Measurements from ENCODE around the gene WNT7B.
A peak's percentile ranks its signal among the peaks of the same experiment; 100 is the strongest.

The WNT7B gene

DNA sequence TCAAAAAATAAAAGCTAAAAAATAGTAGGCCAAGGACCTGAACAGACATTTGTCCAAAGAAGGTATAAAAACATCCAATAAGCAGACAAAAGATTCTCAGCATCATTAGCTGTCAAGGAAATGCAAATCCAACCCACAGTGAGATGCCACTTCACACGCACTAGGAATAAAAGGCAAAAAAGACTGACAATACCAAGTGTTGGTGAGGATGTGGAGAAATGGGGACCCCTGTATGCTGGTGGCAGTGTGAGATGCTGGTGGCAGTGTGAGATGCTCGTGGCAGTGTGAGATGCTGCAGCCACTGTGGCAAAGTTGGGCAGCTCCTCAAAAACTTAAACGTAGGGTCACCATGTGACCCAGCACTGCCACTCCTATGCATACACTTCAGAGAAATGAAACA is 38.0 kb downstream of the WNT7B start:
- H3K4me2 ChIP-seq (ENCODE audit: low read length, poor library complexity, severe bottlenecking), result no peak overlapping the region
- no peak overlapping the region for H2BK12ac ChIP-seq (ENCODE audit: low read length in 2 of 2)
- H4K91ac ChIP-seq (ENCODE audit: low read length), result no peak overlapping the region
- no peak overlapping the region for H2BK120ac ChIP-seq (ENCODE audit: low read depth, low read length)
- no peak overlapping the region for H3K4me3 ChIP-seq (ENCODE audit: insufficient read depth in 1 of 2, low read depth in 1 of 2, low read length in 2 of 2)
- no peak overlapping the region for H3K9ac ChIP-seq (ENCODE audit: low read length)
- H3K18ac ChIP-seq (ENCODE audit: low read depth in 1 of 2, low read length in 2 of 2), result no peak overlapping the region
- WGBS, result 88% methylated on average over 3 of the region's 3 CpGs
- peaks cover 0 to 49% of the 10 kb centered on the region in 2 experiments for H3K36me3 ChIP-seq (ENCODE audit: control insufficient read depth in 1 of 2, insufficient read depth in 2 of 2, low read depth in 1 of 2, low read length in 2 of 2)
- no peak overlapping the region for H4K8ac ChIP-seq (ENCODE audit: low read length)
- no peak overlapping the region for H2BK5ac ChIP-seq (ENCODE audit: low read depth, low read length, poor library complexity, severe bottlenecking)
- peaks cover 0 to 65% of the 10 kb centered on the region in 2 experiments for H3K27me3 ChIP-seq (ENCODE audit: control insufficient read depth in 1 of 2, insufficient read depth in 1 of 2, low read length in 2 of 2)
- no peak for DNase-seq
- no peak overlapping the region for H2AFZ ChIP-seq (ENCODE audit: low read depth, low read length)
- H3K9me3 ChIP-seq (ENCODE audit: control insufficient read depth, low read length), result no peaks in the 10 kb centered on the region
- no peak overlapping the region for H3K27ac ChIP-seq (ENCODE audit: low read length, poor library complexity, severe bottlenecking)
- H3K23ac ChIP-seq (ENCODE audit: low read length in 2 of 2), result no peak overlapping the region
- H3K4ac ChIP-seq (ENCODE audit: low read depth in 1 of 2, low read length in 2 of 2), result no peak overlapping the region
- peaks cover 18% of the 10 kb centered on the region for H3K79me1 ChIP-seq (replicated peaks; ENCODE audit: low read length, poor library complexity, severe bottlenecking)
- H2BK15ac ChIP-seq (ENCODE audit: low read depth, poor library complexity, severe bottlenecking), result no peak overlapping the region
- H3K14ac ChIP-seq (ENCODE audit: low read length in 2 of 2), result no peak overlapping the region
- no peak overlapping the region for H2AK5ac ChIP-seq (ENCODE audit: low read length, severe bottlenecking)
- H3K4me1 ChIP-seq (ENCODE audit: control insufficient read depth, insufficient read depth, low read depth, low read length), result peaks cover 21% of the 10 kb centered on the region

- Histone ChIP-seq H4K8ac (ENCODE audit: low read length) (no peak overlapping the region), H3K4me3 (ENCODE audit: insufficient read depth in 1 of 2, low read depth in 1 of 2, low read length in 2 of 2) (no peak overlapping the region), H3K9ac (ENCODE audit: low read length) (no peak overlapping the region), H2AK5ac (ENCODE audit: low read length, severe bottlenecking) (no peak overlapping the region), H3K27ac (ENCODE audit: low read length, poor library complexity, severe bottlenecking) (no peak overlapping the region), H2AFZ (ENCODE audit: low read depth, low read length) (no peak overlapping the region), H3K79me1 (replicated peaks; ENCODE audit: low read length, poor library complexity, severe bottlenecking) (peaks cover 22% of the 10 kb centered on the region), H2BK120ac (ENCODE audit: low read depth, low read length) (no peak overlapping the region), H2BK15ac (ENCODE audit: low read depth, poor library complexity, severe bottlenecking) (no peak overlapping the region), H3K4me1 (ENCODE audit: control insufficient read depth, insufficient read depth, low read depth, low read length) (peaks cover 24% of the 10 kb centered on the region), H3K9me3 (ENCODE audit: control insufficient read depth, low read length) (no peaks in the 10 kb centered on the region), H3K27me3 (ENCODE audit: control insufficient read depth in 1 of 2, insufficient read depth in 1 of 2, low read length in 2 of 2) (peaks cover 0 to 71% of the 10 kb centered on the region in 2 experiments), H2BK12ac (ENCODE audit: low read length in 2 of 2) (no peak overlapping the region), H3K14ac (ENCODE audit: low read length in 2 of 2) (no peak overlapping the region), H3K36me3 (ENCODE audit: control insufficient read depth in 1 of 2, insufficient read depth in 2 of 2, low read depth in 1 of 2, low read length in 2 of 2) (peaks cover 0 to 48% of the 10 kb centered on the region in 2 experiments), H3K4ac (ENCODE audit: low read depth in 1 of 2, low read length in 2 of 2) (no peak overlapping the region), H3K18ac (ENCODE audit: low read depth in 1 of 2, low read length in 2 of 2) (no peak overlapping the region), H3K23ac (ENCODE audit: low read length in 2 of 2) (no peak overlapping the region), H2BK5ac (ENCODE audit: low read depth, low read length, poor library complexity, severe bottlenecking) (no peak overlapping the region), H4K91ac (ENCODE audit: low read length) (no peak overlapping the region), H3K4me2 (ENCODE audit: low read length, poor library complexity, severe bottlenecking) (no peak overlapping the region)
- DNase-seq, result no peak
- WGBS, result 96% methylated on average over 4 of the region's 8 CpGs
Measured at GRCh38 chr22:45937960-45938359, 39.0 kb downstream of the WNT7B start.

GRCh38 chr22:45935573-45935972 is 41.4 kb downstream of the WNT7B start:
- H2AK5ac ChIP-seq (ENCODE audit: low read length, severe bottlenecking), result no peak overlapping the region
- H3K9me3 ChIP-seq (ENCODE audit: control insufficient read depth, low read length), result no peaks in the 10 kb centered on the region
- no peak overlapping the region for H3K18ac ChIP-seq (ENCODE audit: low read depth in 1 of 2, low read length in 2 of 2)
- H3K23ac ChIP-seq (ENCODE audit: low read length in 2 of 2), result no peak overlapping the region
- no peak overlapping the region for H2BK15ac ChIP-seq (ENCODE audit: low read depth, poor library complexity, severe bottlenecking)
- no peak overlapping the region for H3K4ac ChIP-seq (ENCODE audit: low read depth in 1 of 2, low read length in 2 of 2)
- H4K91ac ChIP-seq (ENCODE audit: low read length), result no peak overlapping the region
- H3K27me3 ChIP-seq (ENCODE audit: control insufficient read depth in 1 of 2, insufficient read depth in 1 of 2, low read length in 2 of 2), result peaks cover 0 to 84% of the 10 kb centered on the region in 2 experiments
- H4K8ac ChIP-seq (ENCODE audit: low read length), result no peak overlapping the region
- H3K79me1 ChIP-seq (replicated peaks; ENCODE audit: low read length, poor library complexity, severe bottlenecking), result peaks cover 32% of the 10 kb centered on the region
- no peak overlapping the region for H2BK12ac ChIP-seq (ENCODE audit: low read length in 2 of 2)
- no peak overlapping the region for H2AFZ ChIP-seq (ENCODE audit: low read depth, low read length)
- peaks cover 0 to 49% of the 10 kb centered on the region in 2 experiments for H3K36me3 ChIP-seq (ENCODE audit: control insufficient read depth in 1 of 2, insufficient read depth in 2 of 2, low read depth in 1 of 2, low read length in 2 of 2)
- DNase-seq, result no peak
- H3K27ac ChIP-seq (ENCODE audit: low read length, poor library complexity, severe bottlenecking), result no peak overlapping the region
- H3K14ac ChIP-seq (ENCODE audit: low read length in 2 of 2), result no peak overlapping the region
- H3K4me3 ChIP-seq (ENCODE audit: insufficient read depth in 1 of 2, low read depth in 1 of 2, low read length in 2 of 2), result no peak overlapping the region
- no peak overlapping the region for H2BK5ac ChIP-seq (ENCODE audit: low read depth, low read length, poor library complexity, severe bottlenecking)
- no peak overlapping the region for H2BK120ac ChIP-seq (ENCODE audit: low read depth, low read length)
- no peak overlapping the region for H3K4me2 ChIP-seq (ENCODE audit: low read length, poor library complexity, severe bottlenecking)
- WGBS, result 94% methylated on average over 6 of the region's 6 CpGs
- H3K4me1 ChIP-seq (ENCODE audit: control insufficient read depth, insufficient read depth, low read depth, low read length), result peaks cover 40% of the 10 kb centered on the region
- H3K9ac ChIP-seq (ENCODE audit: low read length), result no peak overlapping the region

GRCh38 chr22:45934659-45935341 is 42.2 kb downstream of the WNT7B start:
- no peaks in the 10 kb centered on the region for H3K9me3 ChIP-seq (ENCODE audit: control insufficient read depth, low read length)
- DNase-seq, result peak; percentile 6
- H2BK5ac ChIP-seq (ENCODE audit: low read depth, low read length, poor library complexity, severe bottlenecking), result no peak overlapping the region
- H3K27ac ChIP-seq (ENCODE audit: low read length, poor library complexity, severe bottlenecking), result no peak overlapping the region
- no peak overlapping the region for H3K18ac ChIP-seq (ENCODE audit: low read depth in 1 of 2, low read length in 2 of 2)
- no peak overlapping the region for H2AFZ ChIP-seq (ENCODE audit: low read depth, low read length)
- no peak overlapping the region for H4K8ac ChIP-seq (ENCODE audit: low read length)
- no peak overlapping the region for H3K23ac ChIP-seq (ENCODE audit: low read length in 2 of 2)
- no peak overlapping the region for H3K9ac ChIP-seq (ENCODE audit: low read length)
- H3K36me3 ChIP-seq (ENCODE audit: control insufficient read depth in 1 of 2, insufficient read depth in 2 of 2, low read depth in 1 of 2, low read length in 2 of 2), result peaks cover 0 to 51% of the 10 kb centered on the region in 2 experiments
- H2BK15ac ChIP-seq (ENCODE audit: low read depth, poor library complexity, severe bottlenecking), result no peak overlapping the region
- no peak overlapping the region for H3K4ac ChIP-seq (ENCODE audit: low read depth in 1 of 2, low read length in 2 of 2)
- H4K91ac ChIP-seq (ENCODE audit: low read length), result no peak overlapping the region
- peaks cover 36% of the 10 kb centered on the region for H3K79me1 ChIP-seq (replicated peaks; ENCODE audit: low read length, poor library complexity, severe bottlenecking)
- peak overlapping the region in 1 of 2 experiments; percentile 48 for H3K4me3 ChIP-seq (ENCODE audit: insufficient read depth in 1 of 2, low read depth in 1 of 2, low read length in 2 of 2)
- no peak overlapping the region for H3K14ac ChIP-seq (ENCODE audit: low read length in 2 of 2)
- H2BK12ac ChIP-seq (ENCODE audit: low read length in 2 of 2), result no peak overlapping the region
- H2BK120ac ChIP-seq (ENCODE audit: low read depth, low read length), result no peak overlapping the region
- H3K4me1 ChIP-seq (ENCODE audit: control insufficient read depth, insufficient read depth, low read depth, low read length), result peaks cover 45% of the 10 kb centered on the region
- no peak overlapping the region for H2AK5ac ChIP-seq (ENCODE audit: low read length, severe bottlenecking)
- H3K4me2 ChIP-seq (ENCODE audit: low read length, poor library complexity, severe bottlenecking), result peak overlapping the region; percentile 56
- H3K27me3 ChIP-seq (ENCODE audit: control insufficient read depth in 1 of 2, insufficient read depth in 1 of 2, low read length in 2 of 2), result peaks cover 0 to 84% of the 10 kb centered on the region in 2 experiments
- 69% methylated on average over 27 of the region's 27 CpGs for WGBS
